Panc1 (cell line): ENCODE measurements around the gene ELP1. TPM values are rescaled to one million over a fixed set of nuclear protein-coding genes. Genes with fewer than 3 reads are reported as not detected.

Experiments
- ATAC-seq: fragments of 200-7000 bp; cut with Tn5 transposase; 2 replicates; pipeline ENCODE4 v1.9.1; 2020; ENCODE audit warnings: mild to moderate bottlenecking, moderate library complexity
- BruUV-seq: library from RNA; stranded (reverse); fragments of 400-500 nt; replicated peaks from 2 replicates; lab custom pipeline; 2021; lab: Mats Ljungman, UMichigan
- CTCF ChIA-PET: fragments of 300-600 bp; sonication (Branson Sonifier 250); formaldehyde crosslinking; loops from one replicate; lab custom pipeline; 2022; ENCODE audit warnings: antibody characterized with exemption; lab: Charles Lee
- POLR2A ChIA-PET: fragments of 300-600 bp; sonication (Branson Sonifier 250); formaldehyde crosslinking; loops from one replicate; lab custom pipeline; 2022; ENCODE audit warnings: antibody characterized with exemption; lab: Charles Lee
- DNase-seq: peaks from one replicate; pipeline ENCODE4 v3.0.0-alpha.2; 2010; ENCODE audit warnings: low read depth, low spot score
- H3K27ac ChIP-seq: 2 replicates; pipeline ENCODE4 v1.5.1; 2011; ENCODE audit warnings: mild to moderate bottlenecking, low read length, inconsistent platforms
- H3K27me3 ChIP-seq: fragments of 200-500 bp; sonication (Bioruptor generic); 2 replicates; pipeline ENCODE4 v1.6.0; 2014; ENCODE audit warnings: low read length, inconsistent platforms; ENCODE audit not compliant: control insufficient read depth, insufficient read depth
- H3K36me3 ChIP-seq: fragments of 200-500 bp; sonication (Bioruptor generic); 2 replicates; pipeline ENCODE4 v1.5.1; 2014; ENCODE audit warnings: inconsistent platforms, mild to moderate bottlenecking, low read length, moderate library complexity; ENCODE audit not compliant: control insufficient read depth, insufficient read depth
- H3K4me1 ChIP-seq: 2 replicates; pipeline ENCODE4 v1.5.1; 2011; ENCODE audit warnings: inconsistent platforms, mild to moderate bottlenecking, low read length, moderate library complexity; ENCODE audit not compliant: control insufficient read depth, insufficient read depth
- H3K4me3 ChIP-seq, 2 experiments: 2 replicates each; pipeline ENCODE4 v1.5.1; 2011 to 2012; ENCODE audit warnings: low read depth in 2 of 2, low read length in 2 of 2, mild to moderate bottlenecking in 2 of 2, inconsistent platforms in 1 of 2, moderate library complexity in 1 of 2
- H3K9me3 ChIP-seq: fragments of 200-500 bp; sonication (Bioruptor generic); 2 replicates; pipeline ENCODE4 v1.5.1; 2014; ENCODE audit warnings: low read depth, mild to moderate bottlenecking, inconsistent platforms, low read length, moderate library complexity; ENCODE audit not compliant: control insufficient read depth, insufficient read depth
- CTCF ChIP-seq: fragments of 450-650 bp; IDR thresholded peaks from 2 replicates; pipeline ENCODE4 v1.5.1; 2017; ENCODE audit warnings: mild to moderate bottlenecking
- POLR2AphosphoS5 ChIP-seq: IDR thresholded peaks from 2 replicates; pipeline ENCODE4 v1.6.1; 2012; ENCODE audit warnings: mild to moderate bottlenecking, low read depth, low read length, moderate library complexity
- SIN3A ChIP-seq: IDR thresholded peaks from 2 replicates; pipeline ENCODE4 v1.6.1; 2012; ENCODE audit warnings: low read depth, mild to moderate bottlenecking, low read length, moderate library complexity, borderline replicate concordance; ENCODE audit not compliant: insufficient read depth
- TCF7L2 ChIP-seq: IDR thresholded peaks from 2 replicates; pipeline ENCODE4 v1.6.1; 2011; ENCODE audit warnings: mild to moderate bottlenecking, low read depth, low read length, inconsistent platforms
- in situ Hi-C: cut with HindIII; loops from 2 replicates; pipeline ENCODE4 v1.10.0; 2016; ENCODE audit warnings: low sequenced_read_pairs, low pct_unique_long_range_greater_than_20kb
- intact Hi-C: fragments of 100-400 bp; cut with micrococcal nuclease; formaldehyde crosslinking; loops from one replicate; pipeline ENCODE4 v1.10.0; 2022; ENCODE audit not compliant: unreplicated experiment
- total RNA-seq: library from RNA; stranded (reverse); gene quantifications from one replicate; pipeline ENCODE4 v1.2.1, GENCODE V29; 2021; ENCODE audit not compliant: unreplicated experiment
- TF ChIP-seq, protein P1 (sequence below), 2 experiments: IDR thresholded peaks; 2 replicates each; pipeline ENCODE4 v1.6.1; 2011 to 2012; ENCODE audit warnings: low read depth in 2 of 2, control low read depth in 1 of 2, low read length in 1 of 2, mild to moderate bottlenecking in 1 of 2, moderate library complexity in 1 of 2; ENCODE audit not compliant: insufficient read depth in 1 of 2

ELP1 gene
- total RNA-seq, 1 experiment from 2014 or later = 17.1 TPM

DNA sequence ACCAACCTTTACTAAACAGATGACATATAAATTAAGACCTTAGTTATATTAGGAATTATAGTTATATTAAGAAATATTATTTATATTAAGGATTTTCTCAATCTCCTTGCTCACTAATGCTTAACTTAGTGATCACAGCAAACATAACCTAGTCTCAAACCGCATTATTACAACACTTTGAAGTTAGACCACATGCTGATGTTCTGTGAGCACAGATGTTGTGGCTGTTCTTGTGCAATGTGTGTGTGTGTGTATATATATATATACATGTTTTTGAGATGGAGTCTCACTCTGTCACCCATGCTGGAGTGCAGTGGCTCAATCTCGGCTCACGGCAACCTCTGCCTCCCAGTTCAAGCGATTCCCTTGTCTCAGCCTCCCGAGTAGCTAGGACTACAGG is 20.5 kb downstream of the ELP1 start:
- Histone ChIP-seq H3K9me3 (no peaks in the 10 kb centered on the region), H3K4me3 (no peak overlapping the region), H3K4me1 (no peaks in the 10 kb centered on the region), H3K27me3 (no peaks in the 10 kb centered on the region), H3K36me3 (peaks cover 6% of the 10 kb centered on the region), H3K27ac (no peak overlapping the region)
- ChIA-PET CTCF (no interaction called here), POLR2A (no interaction called here)
- intact Hi-C loops = no loop called here
- TF ChIP-seq CTCF (no peak), POLR2AphosphoS5 (no peak)
- no peak for ATAC-seq
- no peak for DNase-seq
- in situ Hi-C loops = no loop called here
- BruUV-seq = no TSS peak

- Histone ChIP-seq H3K27ac (no peak overlapping the region), H3K36me3 (peaks cover 5% of the 10 kb centered on the region), H3K4me3 (no peak overlapping the region), H3K4me1 (no peaks in the 10 kb centered on the region), H3K27me3 (no peaks in the 10 kb centered on the region), H3K9me3 (no peaks in the 10 kb centered on the region)
- BruUV-seq = no TSS peak
- intact Hi-C loops = no loop called here
- in situ Hi-C loops = no loop called here
- POLR2A ChIA-PET = no interaction called here
- no peak for DNase-seq
- CTCF ChIA-PET = no interaction called here
- ATAC-seq = no peak
- no peak for TF ChIP-seq SIN3A
- TF ChIP-seq POLR2AphosphoS5 = no peak
- TF ChIP-seq, protein P1, sequence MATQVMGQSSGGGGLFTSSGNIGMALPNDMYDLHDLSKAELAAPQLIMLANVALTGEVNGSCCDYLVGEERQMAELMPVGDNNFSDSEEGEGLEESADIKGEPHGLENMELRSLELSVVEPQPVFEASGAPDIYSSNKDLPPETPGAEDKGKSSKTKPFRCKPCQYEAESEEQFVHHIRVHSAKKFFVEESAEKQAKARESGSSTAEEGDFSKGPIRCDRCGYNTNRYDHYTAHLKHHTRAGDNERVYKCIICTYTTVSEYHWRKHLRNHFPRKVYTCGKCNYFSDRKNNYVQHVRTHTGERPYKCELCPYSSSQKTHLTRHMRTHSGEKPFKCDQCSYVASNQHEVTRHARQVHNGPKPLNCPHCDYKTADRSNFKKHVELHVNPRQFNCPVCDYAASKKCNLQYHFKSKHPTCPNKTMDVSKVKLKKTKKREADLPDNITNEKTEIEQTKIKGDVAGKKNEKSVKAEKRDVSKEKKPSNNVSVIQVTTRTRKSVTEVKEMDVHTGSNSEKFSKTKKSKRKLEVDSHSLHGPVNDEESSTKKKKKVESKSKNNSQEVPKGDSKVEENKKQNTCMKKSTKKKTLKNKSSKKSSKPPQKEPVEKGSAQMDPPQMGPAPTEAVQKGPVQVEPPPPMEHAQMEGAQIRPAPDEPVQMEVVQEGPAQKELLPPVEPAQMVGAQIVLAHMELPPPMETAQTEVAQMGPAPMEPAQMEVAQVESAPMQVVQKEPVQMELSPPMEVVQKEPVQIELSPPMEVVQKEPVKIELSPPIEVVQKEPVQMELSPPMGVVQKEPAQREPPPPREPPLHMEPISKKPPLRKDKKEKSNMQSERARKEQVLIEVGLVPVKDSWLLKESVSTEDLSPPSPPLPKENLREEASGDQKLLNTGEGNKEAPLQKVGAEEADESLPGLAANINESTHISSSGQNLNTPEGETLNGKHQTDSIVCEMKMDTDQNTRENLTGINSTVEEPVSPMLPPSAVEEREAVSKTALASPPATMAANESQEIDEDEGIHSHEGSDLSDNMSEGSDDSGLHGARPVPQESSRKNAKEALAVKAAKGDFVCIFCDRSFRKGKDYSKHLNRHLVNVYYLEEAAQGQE (IDR thresholded peaks at IDR 0.05; ENCODE audit: insufficient read depth in 1 of 2, low read depth in 2 of 2, low read length in 1 of 2) = no peak
- no peak for TF ChIP-seq TCF7L2
- no peak for TF ChIP-seq CTCF
Measured at GRCh38 chr9:108911820-108912219, 22.1 kb downstream of the ELP1 start.

GRCh38 chr9:108910914-108911313 is 23.0 kb downstream of the ELP1 start:
- H3K9me3 ChIP-seq = no peaks in the 10 kb centered on the region
- H3K27me3 ChIP-seq = no peaks in the 10 kb centered on the region
- TF ChIP-seq TCF7L2 (no peak), SIN3A (no peak), POLR2AphosphoS5 (no peak), CTCF (no peak)
- TF ChIP-seq, protein P1 (IDR thresholded peaks at IDR 0.05; ENCODE audit: insufficient read depth in 1 of 2, low read depth in 2 of 2, low read length in 1 of 2) = no peak
- H3K27ac ChIP-seq = no peak overlapping the region
- H3K4me3 ChIP-seq = no peak overlapping the region
- ChIA-PET POLR2A (no interaction called here), CTCF (no interaction called here)
- no TSS peak for BruUV-seq
- ATAC-seq (no peak), DNase-seq (no peak)
- H3K36me3 ChIP-seq = peaks cover 5% of the 10 kb centered on the region
- intact Hi-C loops = no loop called here
- in situ Hi-C loops = no loop called here
- H3K4me1 ChIP-seq = no peaks in the 10 kb centered on the region
